HepG2 (cell line): ENCODE measurements around the gene RPL4. TPM values are rescaled to one million over a fixed set of nuclear protein-coding genes. Genes with fewer than 3 reads are reported as not detected.

Source experiments
- ATAC-seq: fragments of 200-7000 bp; cut with Tn5 transposase; 3 replicates; pipeline ENCODE4 v1.9.1; 2020; ENCODE audit warnings: mild to moderate bottlenecking, moderate library complexity
- BruUV-seq: library from RNA; stranded (reverse); fragments of 400-500 nt; replicated peaks from 2 replicates; lab custom pipeline; 2021; lab: Mats Ljungman, UMichigan
- CTCF ChIA-PET: fragments of 300-600 bp; formaldehyde crosslinking; extraction: SDS; loops from one replicate; lab custom pipeline; 2021; ENCODE audit warnings: low total read pairs, inconsistent platforms, low intra/inter-chr PET ratio; lab: Yijun Ruan, JAX
- POLR2A ChIA-PET: fragments of 350-600 bp; sonication (Branson Sonifier 250); formaldehyde crosslinking; loops from one replicate; lab custom pipeline; 2020; ENCODE audit warnings: antibody characterized with exemption, inconsistent platforms; lab: Yijun Ruan, JAX
- DNase-seq: peaks from one replicate; pipeline ENCODE4 v3.0.0-alpha.2; 2015; ENCODE audit warnings: low spot score
- FAIRE-seq: peaks from 3 replicates; lab custom pipeline; 2011; peaks lifted over from hg19 to GRCh38; lab: Jason Lieb, UNC
- H2AFZ ChIP-seq: one replicate; pipeline ENCODE4 v1.6.1; 2011; ENCODE audit warnings: low read length, inconsistent platforms
- H3K27ac ChIP-seq: fragments of 300-600 bp; 3 replicates; pipeline ENCODE4 v1.8.0; 2011; ENCODE audit warnings: mixed run types, mild to moderate bottlenecking, mixed read lengths, low read length, inconsistent platforms; ENCODE audit not compliant: insufficient read depth; ENCODE audit errors: extremely low read length
- H3K27me3 ChIP-seq, 2 experiments: fragments of 200-600 bp in 1 of 2; 2 replicates in 1 of 2; 3 replicates in 1 of 2; pipeline versions ENCODE4 v1.6.0 to v1.8.0; 2011; ENCODE audit warnings: low read length in 2 of 2, mild to moderate bottlenecking in 2 of 2, moderate library complexity in 2 of 2, inconsistent platforms in 1 of 2; ENCODE audit not compliant: insufficient read depth in 2 of 2, control insufficient read depth in 1 of 2
- H3K36me3 ChIP-seq, 2 experiments: fragments of 200-600 bp in 1 of 2; replicated peaks in 1 of 2; 2 replicates in 1 of 2; 3 replicates in 1 of 2; pipeline versions ENCODE4 v1.5.1 to v1.8.0; 2011; ENCODE audit warnings: low read length in 2 of 2, inconsistent platforms in 1 of 2; ENCODE audit not compliant: insufficient read depth in 2 of 2, control insufficient read depth in 1 of 2
- H3K4me1 ChIP-seq: 2 replicates; pipeline ENCODE4 v1.5.1; 2012; ENCODE audit warnings: low read length, inconsistent platforms; ENCODE audit not compliant: insufficient read depth
- H3K4me2 ChIP-seq: 2 replicates; pipeline ENCODE4 v1.6.0; 2011; ENCODE audit warnings: low read depth, low read length, inconsistent platforms
- H3K4me3 ChIP-seq, 3 experiments: fragments of 200-600 bp in 1 of 3; sonication (generic), shearing (Covaris generic) in 1 of 3; replicated peaks in 1 of 3; 2 replicates each; pipeline ENCODE4 v1.5.1; 2011 to 2016; ENCODE audit warnings: low read length in 3 of 3, inconsistent platforms in 2 of 3, low read depth in 2 of 3, mild to moderate bottlenecking in 2 of 3, control low read depth in 1 of 3, mixed read lengths in 1 of 3; ENCODE audit not compliant: insufficient read depth in 1 of 3
- H3K79me2 ChIP-seq: one replicate; pipeline ENCODE4 v1.6.1; 2011; ENCODE audit warnings: low read length, inconsistent platforms; ENCODE audit not compliant: insufficient read depth
- H3K9ac ChIP-seq: 2 replicates; pipeline ENCODE4 v1.6.0; 2011; ENCODE audit warnings: mild to moderate bottlenecking, low read depth, low read length, inconsistent platforms; ENCODE audit not compliant: insufficient read depth
- H3K9me3 ChIP-seq: 2 replicates; pipeline ENCODE4 v1.5.1; 2012; ENCODE audit warnings: mild to moderate bottlenecking, low read length
- H4K20me1 ChIP-seq: 2 replicates; pipeline ENCODE4 v1.6.0; 2011; ENCODE audit warnings: inconsistent platforms, mild to moderate bottlenecking, low read length, moderate library complexity; ENCODE audit not compliant: insufficient read depth
- CREM ChIP-seq, 2 experiments: sonication (generic) in 1 of 2; formaldehyde crosslinking in 1 of 2; IDR thresholded peaks; 2 replicates each; pipeline versions ENCODE4 v1.4.0 to v1.6.1; 2016 to 2020; ENCODE audit warnings: antibody characterized with exemption in 1 of 2, mild to moderate bottlenecking in 1 of 2, missing genetic modification reagents in 1 of 2
- KLF13 ChIP-seq: sonication (generic); formaldehyde crosslinking; IDR thresholded peaks from 2 replicates; pipeline ENCODE4 v1.4.0; 2020; ENCODE audit warnings: mild to moderate bottlenecking, missing genetic modification reagents
- NFIC ChIP-seq: IDR thresholded peaks from 2 replicates; pipeline ENCODE4 v1.6.1; 2012; ENCODE audit warnings: mild to moderate bottlenecking, low read length, inconsistent platforms
- SMARCE1 ChIP-seq: fragments of 450-650 bp; IDR thresholded peaks from 2 replicates; pipeline ENCODE4 v1.6.1; 2017; ENCODE audit warnings: borderline replicate concordance
- ZNF614 ChIP-seq: IDR thresholded peaks from 2 replicates; pipeline ENCODE4 v1.6.1; 2018; ENCODE audit warnings: missing biosample characterization, missing genetic modification reagents, inconsistent platforms, borderline replicate concordance
- WGBS: methylation state at CpG from one replicate; pipeline ENCODE4 v1.1.6; 2017; ENCODE audit warnings: low lambda C conversion rate; 5-methylcytosine and 5-hydroxymethylcytosine counted together
- in situ Hi-C: cut with HindIII; loops from 2 replicates; pipeline ENCODE4 v1.10.0; 2017; ENCODE audit warnings: low pct_unique_long_range_greater_than_20kb; ENCODE audit not compliant: extremely low pct_ligation_motif_present
- intact Hi-C: fragments of 100-400 bp; cut with micrococcal nuclease; formaldehyde crosslinking; loops from one replicate; pipeline ENCODE4 v1.10.0; 2022; ENCODE audit not compliant: unreplicated experiment
- polyA plus RNA-seq, 8 experiments: library from polyadenylated mRNA; depleted of rRNA in 3 of 8; stranded (reverse) in 7 of 8; unstranded in 1 of 8; fragments of >200 nt; fragmentation: Illumina TruSeq in 4 of 8; extraction: Trizol in 4 of 8; gene quantifications; 2 replicates each; pipeline versions ENCODE4 v1.2.1 to v1.2.3, GENCODE V29; 2011 to 2016; ENCODE audit warnings: low read depth in 4 of 8, missing spikeins in 1 of 8, mixed read lengths in 1 of 8; ENCODE audit not compliant: insufficient read depth in 1 of 8
- total RNA-seq, 5 experiments: library from RNA; depleted of rRNA; stranded (reverse); fragments of >200 nt; fragmentation: Illumina TruSeq; extraction: Trizol; gene quantifications; 2 replicates each; pipeline ENCODE4 v1.2.3, GENCODE V29; 2016; ENCODE audit warnings: low read depth in 1 of 5
- TF ChIP-seq, protein P1 (sequence below): sonication (generic); formaldehyde crosslinking; IDR thresholded peaks from 2 replicates; pipeline ENCODE4 v1.4.0; 2020; ENCODE audit warnings: missing genetic modification reagents
- TF ChIP-seq, protein P2 (sequence below): sonication (generic); formaldehyde crosslinking; IDR thresholded peaks from 2 replicates; pipeline ENCODE4 v1.4.0; 2020; ENCODE audit warnings: missing genetic modification reagents; ENCODE audit errors: not compliant biosample characterization

The RPL4 gene
- total and polyA plus RNA-seq, 2 of the 13 experiments (the other 11 are each of a cell fraction or from before 2014, with no cell fraction given): 3,630 to 3,960 TPM

DNA sequence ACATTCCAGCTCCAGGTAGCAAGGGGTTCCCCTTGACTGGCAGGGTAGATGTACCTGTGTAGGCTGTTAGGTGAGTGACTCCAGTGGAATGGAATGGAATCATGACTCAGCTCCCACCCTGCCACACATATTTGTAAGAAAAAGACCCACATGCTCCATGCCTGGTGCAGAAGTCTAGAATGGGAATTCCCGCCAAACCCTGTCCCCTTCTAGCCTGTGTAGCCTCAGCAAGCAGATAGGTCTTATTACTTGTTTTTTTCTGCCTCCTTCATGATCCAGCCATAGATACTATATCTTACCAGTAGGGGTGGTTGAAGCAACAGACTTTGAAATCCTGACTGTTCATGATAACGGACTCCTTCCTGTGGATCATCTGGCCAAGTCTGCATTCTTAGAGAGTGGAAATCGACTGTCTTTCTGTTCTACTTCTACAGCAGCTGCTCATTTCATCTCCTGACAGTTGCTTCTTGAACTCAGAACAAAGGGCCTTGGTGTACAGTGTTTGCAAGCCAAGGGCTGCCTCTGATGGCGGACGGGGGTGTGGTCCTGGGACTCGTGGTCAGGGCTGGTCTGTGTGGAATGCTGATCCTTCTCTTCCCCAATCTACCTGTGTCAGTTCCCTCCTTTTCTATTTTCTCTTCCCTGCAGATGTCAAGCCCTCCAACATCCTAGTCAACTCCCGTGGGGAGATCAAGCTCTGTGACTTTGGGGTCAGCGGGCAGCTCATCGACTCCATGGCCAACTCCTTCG, 23.4 kb downstream of the RPL4 start (continued):
- TF ChIP-seq, protein P1, sequence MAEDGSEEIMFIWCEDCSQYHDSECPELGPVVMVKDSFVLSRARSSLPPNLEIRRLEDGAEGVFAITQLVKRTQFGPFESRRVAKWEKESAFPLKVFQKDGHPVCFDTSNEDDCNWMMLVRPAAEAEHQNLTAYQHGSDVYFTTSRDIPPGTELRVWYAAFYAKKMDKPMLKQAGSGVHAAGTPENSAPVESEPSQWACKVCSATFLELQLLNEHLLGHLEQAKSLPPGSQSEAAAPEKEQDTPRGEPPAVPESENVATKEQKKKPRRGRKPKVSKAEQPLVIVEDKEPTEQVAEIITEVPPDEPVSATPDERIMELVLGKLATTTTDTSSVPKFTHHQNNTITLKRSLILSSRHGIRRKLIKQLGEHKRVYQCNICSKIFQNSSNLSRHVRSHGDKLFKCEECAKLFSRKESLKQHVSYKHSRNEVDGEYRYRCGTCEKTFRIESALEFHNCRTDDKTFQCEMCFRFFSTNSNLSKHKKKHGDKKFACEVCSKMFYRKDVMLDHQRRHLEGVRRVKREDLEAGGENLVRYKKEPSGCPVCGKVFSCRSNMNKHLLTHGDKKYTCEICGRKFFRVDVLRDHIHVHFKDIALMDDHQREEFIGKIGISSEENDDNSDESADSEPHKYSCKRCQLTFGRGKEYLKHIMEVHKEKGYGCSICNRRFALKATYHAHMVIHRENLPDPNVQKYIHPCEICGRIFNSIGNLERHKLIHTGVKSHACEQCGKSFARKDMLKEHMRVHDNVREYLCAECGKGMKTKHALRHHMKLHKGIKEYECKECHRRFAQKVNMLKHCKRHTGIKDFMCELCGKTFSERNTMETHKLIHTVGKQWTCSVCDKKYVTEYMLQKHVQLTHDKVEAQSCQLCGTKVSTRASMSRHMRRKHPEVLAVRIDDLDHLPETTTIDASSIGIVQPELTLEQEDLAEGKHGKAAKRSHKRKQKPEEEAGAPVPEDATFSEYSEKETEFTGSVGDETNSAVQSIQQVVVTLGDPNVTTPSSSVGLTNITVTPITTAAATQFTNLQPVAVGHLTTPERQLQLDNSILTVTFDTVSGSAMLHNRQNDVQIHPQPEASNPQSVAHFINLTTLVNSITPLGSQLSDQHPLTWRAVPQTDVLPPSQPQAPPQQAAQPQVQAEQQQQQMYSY (CRISPR knock-in tag): no peak
- no peak for TF ChIP-seq SMARCE1
- TF ChIP-seq CREM (IDR thresholded peaks at IDR 0.05): no peak
- no peak for TF ChIP-seq CREM (CRISPR knock-in tag; IDR thresholded peaks at IDR 0.05)
- TF ChIP-seq ZNF614 (CRISPR knock-in tag): no peak
- TF ChIP-seq, all 625 proteins: peak for 0

DNA sequence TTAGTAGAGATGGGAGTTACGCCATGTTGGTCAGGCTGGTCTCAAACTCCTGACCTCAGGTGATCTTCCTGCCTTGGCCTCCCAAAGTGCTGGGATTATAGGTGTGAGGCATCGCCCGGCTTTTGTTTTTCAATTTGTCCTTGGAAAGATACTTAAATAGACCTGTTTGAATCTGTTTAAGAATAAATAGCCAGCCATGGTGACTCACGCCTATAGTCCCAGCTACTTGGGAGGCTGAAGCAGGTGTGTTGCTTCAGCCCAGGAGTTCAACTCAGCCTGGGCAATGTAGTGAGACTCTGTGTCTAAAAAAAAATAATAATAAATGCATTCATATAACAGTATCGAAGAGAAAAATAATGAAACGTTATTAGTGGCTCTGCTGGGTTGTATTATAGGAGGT, 24.4 kb downstream of the RPL4 start:
- Histone ChIP-seq H3K4me1 (no peaks in the 10 kb centered on the region), H3K4me2 (no peak overlapping the region), H3K79me2 (no peaks in the 10 kb centered on the region), H3K4me3 (no peak overlapping the region), H2AFZ (no peak overlapping the region), H3K27me3 (no peaks in the 10 kb centered on the region), H3K9me3 (no peaks in the 10 kb centered on the region), H3K9ac (no peak overlapping the region), H3K36me3 (peaks cover 17 to 34% of the 10 kb centered on the region in 2 experiments), H4K20me1 (no peaks in the 10 kb centered on the region), H3K27ac (no peak overlapping the region)
- ChIA-PET CTCF (no interaction called here), POLR2A (no interaction called here)
- FAIRE-seq (no peak), DNase-seq (no peak), ATAC-seq (no peak)
- intact Hi-C loops (no loop called here), in situ Hi-C loops (loop anchor here (25.0 kb wide), 1 partner anchor 93 kb away; the partner anchor contains the start of gene MAP2K1)
- TF ChIP-seq KLF13 (CRISPR knock-in tag): no peak
- TF ChIP-seq, protein P2, sequence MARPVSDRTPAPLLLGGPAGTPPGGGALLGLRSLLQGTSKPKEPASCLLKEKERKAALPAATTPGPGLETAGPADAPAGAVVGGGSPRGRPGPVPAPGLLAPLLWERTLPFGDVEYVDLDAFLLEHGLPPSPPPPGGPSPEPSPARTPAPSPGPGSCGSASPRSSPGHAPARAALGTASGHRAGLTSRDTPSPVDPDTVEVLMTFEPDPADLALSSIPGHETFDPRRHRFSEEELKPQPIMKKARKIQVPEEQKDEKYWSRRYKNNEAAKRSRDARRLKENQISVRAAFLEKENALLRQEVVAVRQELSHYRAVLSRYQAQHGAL: no peak
- no peak for TF ChIP-seq NFIC
- 96% methylated on average over 6 of the region's 6 CpGs for WGBS
- BruUV-seq: no TSS peak
